ENCODE data around the gene MAML2. TPM values are rescaled to one million over a fixed set of nuclear protein-coding genes. Genes with fewer than 3 reads are reported as not detected.

The MAML2 gene
- total and polyA plus RNA-seq, 2 experiments from 2014 or later = 2.0 to 7.1 TPM

GRCh38 chr11:96012086-96012824 lies 330.7 kb downstream of the MAML2 start:
- Histone ChIP-seq H3K79me2 (replicated peaks; ENCODE audit: insufficient read depth) (no peaks in the 10 kb centered on the region), H3K4me3 (no peak overlapping the region), H3K36me3 (ENCODE audit: insufficient read depth) (no peaks in the 10 kb centered on the region), H3K4me1 (ENCODE audit: insufficient read depth) (peaks cover 44% of the 10 kb centered on the region), H3K27ac (ENCODE audit: low read depth) (no peak overlapping the region), H4K20me1 (replicated peaks; ENCODE audit: insufficient read depth) (no peaks in the 10 kb centered on the region), H3K9me2 (ENCODE audit: insufficient read depth) (no peaks in the 10 kb centered on the region), H3F3A (replicated peaks; ENCODE audit: low read depth) (no peaks in the 10 kb centered on the region), H3K27me3 (ENCODE audit: insufficient read depth) (no peaks in the 10 kb centered on the region), H2AFZ (no peak overlapping the region), H3K4me2 (no peak overlapping the region)
- H3K4me3 Mint-ChIP-seq = no peak overlapping the region
- H3K36me3 Mint-ChIP-seq (ENCODE audit: low read depth) = no peaks in the 10 kb centered on the region
- TF ChIP-seq CTCF (conservative IDR thresholded peaks at IDR 0.05; ENCODE audit: low read depth in 2 of 2) = peak; percentile 51 to 67
- no peak for TF ChIP-seq EZH2 (IDR thresholded peaks at IDR 0.05; ENCODE audit: low read depth, unreplicated experiment)
- TF ChIP-seq JUNB (IDR thresholded peaks at IDR 0.05; ENCODE audit: unreplicated experiment) = no peak
- no peak for TF ChIP-seq ZNF331 (CRISPR knock-in tag; IDR thresholded peaks at IDR 0.05; ENCODE audit: low read depth)
- H3K9me3 Mint-ChIP-seq = no peaks in the 10 kb centered on the region
- ATAC-seq (peak; percentile 66), DNase-seq (ENCODE audit: low spot score) (peak; percentile 69)
- no peak overlapping the region for H3K27ac Mint-ChIP-seq
- H3K4me1 Mint-ChIP-seq = peaks cover 46% of the 10 kb centered on the region
- H3K27me3 Mint-ChIP-seq (ENCODE audit: insufficient read depth, low read depth, poor library complexity) = peaks cover 4% of the 10 kb centered on the region

- ATAC-seq (no peak), DNase-seq (ENCODE audit: low spot score) (no peak)
- Histone ChIP-seq H3K4me2 (no peak overlapping the region), H3K4me1 (ENCODE audit: insufficient read depth) (peaks cover 35% of the 10 kb centered on the region), H3K9me2 (ENCODE audit: insufficient read depth) (no peaks in the 10 kb centered on the region), H4K20me1 (replicated peaks; ENCODE audit: insufficient read depth) (no peaks in the 10 kb centered on the region), H3K4me3 (no peak overlapping the region), H2AFZ (no peak overlapping the region), H3F3A (replicated peaks; ENCODE audit: low read depth) (no peaks in the 10 kb centered on the region), H3K27me3 (ENCODE audit: insufficient read depth) (no peaks in the 10 kb centered on the region), H3K79me2 (replicated peaks; ENCODE audit: insufficient read depth) (no peaks in the 10 kb centered on the region), H3K27ac (ENCODE audit: low read depth) (no peak overlapping the region), H3K36me3 (ENCODE audit: insufficient read depth) (no peaks in the 10 kb centered on the region)
- Mint-ChIP-seq H3K27ac (peak overlapping the region; percentile 11; the same call in 1 of the 2 replicates), H3K27me3 (ENCODE audit: insufficient read depth, low read depth, poor library complexity) (peaks cover 4% of the 10 kb centered on the region), H3K4me1 (peaks cover 42% of the 10 kb centered on the region), H3K9me3 (no peaks in the 10 kb centered on the region), H3K4me3 (no peak overlapping the region), H3K36me3 (ENCODE audit: low read depth) (no peaks in the 10 kb centered on the region)
- TF ChIP-seq NANOG (IDR thresholded peaks at IDR 0.05; ENCODE audit: borderline replicate concordance) (no peak), CTCF (conservative IDR thresholded peaks at IDR 0.05; ENCODE audit: low read depth in 2 of 2) (no peak), ZNF331 (CRISPR knock-in tag; IDR thresholded peaks at IDR 0.05; ENCODE audit: low read depth) (no peak), ZNF114 (CRISPR knock-in tag; IDR thresholded peaks at IDR 0.05) (no peak), JUNB (IDR thresholded peaks at IDR 0.05; ENCODE audit: unreplicated experiment) (no peak), POLR2AphosphoS5 (IDR thresholded peaks at IDR 0.05; ENCODE audit: low read depth) (no peak), EZH2phosphoT487 (IDR thresholded peaks at IDR 0.05; ENCODE audit: unreplicated experiment) (no peak), STAT1 (IDR thresholded peaks at IDR 0.05; ENCODE audit: unreplicated experiment) (no peak), ZNF462 (CRISPR knock-in tag; IDR thresholded peaks at IDR 0.05) (no peak), EZH2 (IDR thresholded peaks at IDR 0.05; ENCODE audit: low read depth, unreplicated experiment) (no peak)
These were observed 332.3 kb downstream of the MAML2 start for GRCh38 chr11:96010683-96011082.

Data from GM23338 (cell line).